Loucy (cell line): ENCODE data around the gene PTPRN2.

Experiments
- H2AFZ ChIP-seq: fragments of 200-600 bp; sonication (generic); 2 replicates; pipeline ENCODE4 v1.6.0; 2016; ENCODE audit warnings: antibody characterized with exemption, mild to moderate bottlenecking, low read length, moderate library complexity
- H3F3A ChIP-seq: fragments of 200-600 bp; 2 replicates; pipeline ENCODE4 v1.6.0; 2016; ENCODE audit warnings: antibody characterized with exemption, low read depth, mild to moderate bottlenecking
- H3K27me3 ChIP-seq: fragments of 200-600 bp; sonication (generic); 2 replicates; pipeline ENCODE4 v1.6.1; 2014; ENCODE audit warnings: low read length, mild to moderate bottlenecking; ENCODE audit not compliant: insufficient read depth, poor library complexity, severe bottlenecking
- H3K36me3 ChIP-seq: fragments of 200-600 bp; sonication (generic); 2 replicates; pipeline ENCODE4 v1.6.1; 2016; ENCODE audit warnings: low read length; ENCODE audit not compliant: insufficient read depth
- H3K4me1 ChIP-seq: fragments of 200-600 bp; sonication (generic); 2 replicates; pipeline ENCODE4 v1.5.1; 2014; ENCODE audit warnings: low read length, mild to moderate bottlenecking; ENCODE audit not compliant: insufficient read depth, poor library complexity, severe bottlenecking
- H3K4me2 ChIP-seq: fragments of 200-600 bp; sonication (generic); 2 replicates; pipeline ENCODE4 v1.6.0; 2014; ENCODE audit warnings: antibody characterized with exemption, low read length, low read depth, mild to moderate bottlenecking; ENCODE audit not compliant: poor library complexity, severe bottlenecking
- H3K4me3 ChIP-seq: fragments of 200-600 bp; sonication (generic); 2 replicates; pipeline ENCODE4 v1.5.1; 2014; ENCODE audit warnings: low read length, mild to moderate bottlenecking, mixed read lengths; ENCODE audit not compliant: poor library complexity, severe bottlenecking
- H3K79me2 ChIP-seq: fragments of 200-600 bp; sonication (generic); 2 replicates; pipeline ENCODE4 v1.6.1; 2014; ENCODE audit warnings: low read length; ENCODE audit not compliant: insufficient read depth
- H3K9ac ChIP-seq: fragments of 200-600 bp; sonication (generic); 2 replicates; pipeline ENCODE4 v1.6.0; 2014; ENCODE audit warnings: mild to moderate bottlenecking, low read depth, low read length, moderate library complexity; ENCODE audit not compliant: poor library complexity, severe bottlenecking
- H3K9me2 ChIP-seq: fragments of 200-600 bp; sonication (generic); replicated peaks from 2 replicates; pipeline ENCODE4 v1.6.1; 2016; ENCODE audit warnings: low read depth, low read length, mixed read lengths
- H3K9me3 ChIP-seq: fragments of 200-600 bp; sonication (generic); 2 replicates; pipeline ENCODE4 v1.6.1; 2014; ENCODE audit warnings: mild to moderate bottlenecking, antibody characterized with exemption, low read length, low read depth; ENCODE audit not compliant: insufficient read depth
- H4K20me1 ChIP-seq: fragments of 200-600 bp; sonication (generic); 2 replicates; pipeline ENCODE4 v1.6.0; 2014; ENCODE audit warnings: antibody characterized with exemption, low read length, mild to moderate bottlenecking; ENCODE audit not compliant: insufficient read depth, poor library complexity, severe bottlenecking
- CTCF ChIP-seq: fragments of 200-600 bp; sonication (generic); conservative IDR thresholded peaks from 2 replicates; pipeline ENCODE4 v1.5.1; 2014; ENCODE audit warnings: mild to moderate bottlenecking, antibody characterized with exemption, low read length
- EZH2phosphoT487 ChIP-seq: fragments of 200-600 bp; IDR thresholded peaks from 2 replicates; pipeline ENCODE4 v1.6.1; 2018; ENCODE audit warnings: antibody characterized with exemption, mild to moderate bottlenecking, moderate library complexity, borderline replicate concordance

The PTPRN2 gene

DNA sequence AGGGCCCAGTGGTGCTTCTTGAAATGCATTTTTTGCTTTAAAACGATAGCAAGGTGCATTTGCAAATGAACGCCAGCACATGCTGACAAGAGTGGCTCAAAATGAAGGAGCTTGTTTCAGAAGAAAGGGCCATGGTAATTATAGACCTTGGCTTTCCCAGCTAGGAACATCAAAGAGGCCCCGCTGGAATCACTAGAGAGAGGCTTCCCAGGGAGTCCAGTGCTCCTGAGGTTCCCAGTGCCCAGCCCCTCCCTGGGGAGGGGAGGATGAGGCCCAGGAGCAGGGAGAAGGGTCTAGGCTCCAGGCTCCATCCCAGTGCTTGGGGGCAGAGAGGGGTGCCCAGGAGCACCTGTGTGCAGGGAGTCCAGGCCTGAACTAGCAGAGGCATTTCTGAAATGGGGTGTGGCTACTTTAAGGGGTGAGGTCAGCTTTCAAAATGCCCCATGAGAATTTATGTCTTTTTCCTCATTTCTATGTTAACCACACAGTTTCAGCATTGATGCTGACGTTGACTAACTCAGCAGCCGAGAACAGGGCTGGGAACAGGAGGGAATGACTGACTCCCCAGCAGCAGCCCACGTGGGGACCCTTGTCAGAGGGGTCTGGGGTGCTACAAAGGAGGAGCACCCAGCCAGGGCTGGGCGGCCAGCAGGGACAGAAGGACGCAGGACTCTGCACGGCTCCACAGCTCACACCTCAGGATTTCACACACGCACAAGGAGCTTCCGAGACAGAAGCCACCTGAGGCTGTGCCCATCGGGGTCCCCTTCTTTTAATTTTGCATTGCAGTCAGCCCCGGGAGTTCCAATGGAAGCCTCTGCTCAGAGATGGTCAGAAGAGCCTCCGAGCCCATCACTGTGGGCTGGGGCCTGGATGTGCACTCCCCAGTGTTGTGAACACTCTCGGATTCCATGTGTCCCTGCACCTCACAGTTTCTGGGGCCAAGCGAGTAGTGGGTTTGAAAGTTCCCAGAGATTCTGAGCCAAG, 570.2 kb downstream of the PTPRN2 start:
- H3K4me3 ChIP-seq, result no peak overlapping the region
- H3K27me3 ChIP-seq, result no peaks in the 10 kb centered on the region
- no peaks in the 10 kb centered on the region for H3K4me1 ChIP-seq
- no peak overlapping the region for H2AFZ ChIP-seq
- no peak overlapping the region for H3K4me2 ChIP-seq
- no peaks in the 10 kb centered on the region for H3K9me2 ChIP-seq
- H3K9ac ChIP-seq, result no peak overlapping the region
- H4K20me1 ChIP-seq, result no peaks in the 10 kb centered on the region
- H3K9me3 ChIP-seq, result peaks cover 2% of the 10 kb centered on the region; the same call in 1 of the 2 replicates
- no peaks in the 10 kb centered on the region for H3K36me3 ChIP-seq
- TF ChIP-seq EZH2phosphoT487, result no peak
- no peak for TF ChIP-seq CTCF
- H3F3A ChIP-seq, result no peaks in the 10 kb centered on the region
- H3K79me2 ChIP-seq, result no peaks in the 10 kb centered on the region

DNA sequence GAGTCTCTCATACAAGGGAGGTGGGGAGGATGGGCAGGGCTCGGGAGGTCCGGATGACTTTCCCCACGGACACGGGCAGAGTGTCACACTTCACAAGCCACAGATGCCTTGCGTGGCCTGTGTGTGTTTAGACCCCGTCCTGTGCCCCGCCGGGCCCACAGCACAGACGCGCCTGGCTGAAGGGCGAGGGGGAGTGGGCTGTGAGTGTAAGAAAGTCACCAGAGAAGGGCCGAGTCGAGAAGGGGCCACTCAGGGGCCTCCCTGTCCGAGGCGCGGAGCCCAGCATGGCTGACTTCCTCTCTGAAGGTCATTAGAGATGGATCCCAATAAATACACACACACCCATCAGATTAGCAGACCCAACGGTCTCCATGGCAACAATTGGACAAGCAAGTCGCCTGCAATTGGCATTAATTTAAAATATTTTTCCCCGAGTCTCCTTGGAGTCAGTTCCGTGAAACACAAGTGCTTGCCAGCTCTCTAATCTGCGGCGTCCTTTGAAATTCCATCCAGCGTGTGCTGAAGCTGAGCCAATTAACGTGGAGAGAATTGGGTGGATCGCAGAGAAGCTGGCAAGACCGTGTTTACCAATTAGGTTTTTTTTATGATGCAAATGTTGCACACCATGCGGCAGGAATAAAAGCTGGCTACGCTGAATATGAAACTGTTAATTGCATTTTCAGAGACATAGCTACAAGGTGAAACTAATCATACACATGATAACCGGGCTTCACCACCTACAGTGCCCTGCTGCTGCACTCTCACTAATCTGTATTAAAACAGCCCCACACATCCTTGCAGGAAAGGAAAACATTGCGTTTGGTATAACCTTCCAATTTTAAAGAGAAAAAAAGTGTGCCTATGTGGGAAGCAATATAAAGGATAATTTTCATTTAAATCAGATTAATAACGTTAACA, 571.2 kb downstream of the PTPRN2 start:
- Histone ChIP-seq H3K4me2 (no peak overlapping the region), H3K4me1 (no peaks in the 10 kb centered on the region), H3K9me2 (no peaks in the 10 kb centered on the region), H3K27me3 (no peaks in the 10 kb centered on the region), H3K9me3 (no peaks in the 10 kb centered on the region; the same call in 1 of the 2 replicates), H4K20me1 (no peaks in the 10 kb centered on the region), H3K9ac (no peak overlapping the region), H3F3A (no peaks in the 10 kb centered on the region), H3K36me3 (no peaks in the 10 kb centered on the region), H3K4me3 (no peak overlapping the region), H3K79me2 (no peaks in the 10 kb centered on the region), H2AFZ (no peak overlapping the region)
- no peak for TF ChIP-seq CTCF
- no peak for TF ChIP-seq EZH2phosphoT487

GRCh38 chr7:158015403-158016179, 572.0 kb downstream of the PTPRN2 start:
- TF ChIP-seq EZH2phosphoT487 (no peak), CTCF (no peak)
- Histone ChIP-seq H3K27me3 (no peaks in the 10 kb centered on the region), H3K9me3 (no peaks in the 10 kb centered on the region; the same call in 1 of the 2 replicates), H3K9ac (no peak overlapping the region), H3K79me2 (no peaks in the 10 kb centered on the region), H3K4me2 (no peak overlapping the region), H3K9me2 (no peaks in the 10 kb centered on the region), H3K4me3 (no peak overlapping the region), H4K20me1 (no peaks in the 10 kb centered on the region), H2AFZ (no peak overlapping the region), H3F3A (no peaks in the 10 kb centered on the region), H3K36me3 (no peaks in the 10 kb centered on the region), H3K4me1 (no peaks in the 10 kb centered on the region)
